ENCODE data around the gene SORCS1. TPM values are rescaled to one million over a fixed set of nuclear protein-coding genes. Genes with fewer than 3 reads are reported as not detected.

SORCS1 gene
- total and polyA plus RNA-seq, 3 donors from 2014 or later: 2.6 to 9.6 (median 4.6) TPM

DNA sequence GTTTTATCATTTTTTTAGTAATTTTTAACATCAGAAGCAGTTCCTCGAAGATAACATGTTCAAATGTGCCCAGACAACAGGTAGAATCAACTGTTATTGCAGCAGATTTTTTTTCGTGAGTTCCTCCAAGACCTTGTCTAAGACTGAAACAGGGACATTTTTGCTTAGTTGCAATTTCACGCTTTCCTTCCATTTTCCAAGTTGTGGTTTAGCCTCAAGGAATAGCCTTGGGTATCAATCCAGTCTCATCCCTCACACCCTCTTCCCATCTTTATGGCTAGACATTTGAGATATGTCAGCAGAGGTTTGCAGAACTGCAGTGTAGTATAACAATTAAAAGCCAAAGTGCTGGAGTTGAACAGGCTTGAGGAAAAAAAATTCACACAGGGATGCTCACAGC, 152.5 kb downstream of the SORCS1 start:
- H3K9me3 ChIP-seq: no peaks in the 10 kb centered on the region
- no peaks in the 10 kb centered on the region for H3K36me3 ChIP-seq (ENCODE audit: low read depth, missing control alignments)
- no peaks in the 10 kb centered on the region for H3K27me3 ChIP-seq
- intact Hi-C loops (cut with DNase I; ENCODE audit: low total_unique reads): no loop called here
- WGBS, 2 donors: 87 to 90% methylated on average over 3 of the region's 3 CpGs
- H3K27ac ChIP-seq: no peak overlapping the region
- TF ChIP-seq CTCF (IDR thresholded peaks at IDR 0.05) (no peak), POLR2A (IDR thresholded peaks at IDR 0.05) (no peak)
- no peak overlapping the region for H3K4me3 ChIP-seq
- H3K4me1 ChIP-seq: no peaks in the 10 kb centered on the region
- DNase-seq: no peak

DNA sequence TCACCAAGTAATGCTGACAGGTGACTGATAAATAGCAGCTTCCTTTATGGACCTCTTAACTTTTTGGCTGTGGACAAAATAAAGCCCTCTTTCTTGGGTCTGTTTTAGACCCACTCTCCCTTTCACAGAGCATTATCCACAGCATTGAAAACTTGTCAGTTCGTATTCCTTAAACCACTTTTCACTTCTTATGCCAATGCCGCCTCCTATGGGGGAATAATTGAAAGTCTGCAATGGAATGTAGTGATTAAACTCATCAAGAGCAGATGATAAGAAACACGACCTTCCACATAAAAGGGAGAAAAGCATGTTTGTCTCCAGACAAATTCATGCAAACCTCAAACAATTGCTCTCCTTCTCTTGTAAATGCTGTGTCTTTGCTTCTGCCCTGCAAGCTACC, 153.4 kb downstream of the SORCS1 start:
- Histone ChIP-seq H3K4me1 (no peaks in the 10 kb centered on the region), H3K27me3 (no peaks in the 10 kb centered on the region), H3K9me3 (no peaks in the 10 kb centered on the region), H3K4me3 (no peak overlapping the region), H3K36me3 (ENCODE audit: low read depth, missing control alignments) (no peaks in the 10 kb centered on the region), H3K27ac (no peak overlapping the region)
- intact Hi-C loops (cut with DNase I; ENCODE audit: low total_unique reads): no loop called here
- 66 to 67% methylated on average over 3 of the region's 3 CpGs for WGBS, 2 donors
- no peak for DNase-seq
- TF ChIP-seq CTCF (IDR thresholded peaks at IDR 0.05) (no peak), POLR2A (IDR thresholded peaks at IDR 0.05) (no peak)

DNA sequence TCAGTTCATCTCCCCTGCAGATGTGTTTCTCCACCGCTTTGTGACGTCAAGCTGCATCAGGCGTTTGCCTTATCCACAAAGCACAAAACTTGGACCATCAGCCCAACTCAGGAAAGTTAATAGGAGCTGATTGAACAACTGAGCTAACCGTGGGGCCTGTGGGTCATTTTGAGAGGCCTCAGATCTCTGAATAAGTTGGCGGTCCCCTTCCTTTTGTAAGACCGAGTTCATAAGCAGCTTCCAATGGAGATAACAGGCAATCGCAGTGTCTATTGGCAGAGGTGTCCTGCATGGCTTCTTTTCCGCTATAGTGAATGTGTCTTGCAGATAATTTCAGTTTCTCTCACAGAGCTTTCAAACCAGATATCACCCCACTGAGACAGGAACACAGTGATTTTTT, 154.0 kb downstream of the SORCS1 start:
- no peak for DNase-seq
- intact Hi-C loops (cut with DNase I; ENCODE audit: low total_unique reads): no loop called here
- Histone ChIP-seq H3K9me3 (no peaks in the 10 kb centered on the region), H3K36me3 (ENCODE audit: low read depth, missing control alignments) (no peaks in the 10 kb centered on the region), H3K27ac (no peak overlapping the region), H3K27me3 (no peaks in the 10 kb centered on the region), H3K4me1 (no peaks in the 10 kb centered on the region), H3K4me3 (no peak overlapping the region)
- WGBS, 2 donors: 92 to 94% methylated on average over 8 of the region's 8 CpGs
- TF ChIP-seq CTCF (IDR thresholded peaks at IDR 0.05): no peak

DNA sequence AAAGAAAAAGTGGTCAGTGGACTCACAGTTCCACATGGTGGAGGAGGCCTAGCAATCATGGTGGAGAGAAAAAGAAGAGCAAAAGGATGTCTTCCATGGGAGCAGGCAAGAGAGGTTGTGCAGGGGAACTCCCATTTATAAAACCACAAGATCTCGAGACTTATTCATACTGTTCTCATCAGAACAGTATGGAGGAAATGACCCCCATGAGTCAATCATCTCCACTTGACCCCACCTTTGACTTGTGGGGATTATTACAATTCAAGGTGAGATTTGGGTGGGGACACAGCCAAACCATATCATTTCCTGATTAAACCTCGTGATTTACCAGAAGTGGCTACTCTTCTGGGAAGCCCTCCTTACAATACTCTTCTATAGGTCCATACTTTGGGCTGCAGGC, 160.1 kb downstream of the SORCS1 start:
- TF ChIP-seq POLR2A (IDR thresholded peaks at IDR 0.05): no peak
- TF ChIP-seq CTCF (IDR thresholded peaks at IDR 0.05): no peak
- no peak for DNase-seq
- Histone ChIP-seq H3K4me1 (no peaks in the 10 kb centered on the region), H3K27me3 (no peaks in the 10 kb centered on the region), H3K4me3 (no peak overlapping the region), H3K27ac (no peak overlapping the region), H3K36me3 (ENCODE audit: low read depth, missing control alignments) (no peaks in the 10 kb centered on the region), H3K9me3 (no peaks in the 10 kb centered on the region)
- 83 to 95% methylated on average over 2 of the region's 2 CpGs for WGBS, 2 donors
- intact Hi-C loops (cut with DNase I; ENCODE audit: low total_unique reads): no loop called here

- intact Hi-C loops (cut with DNase I; ENCODE audit: low total_unique reads): no loop called here
- Histone ChIP-seq H3K36me3 (ENCODE audit: low read depth, missing control alignments) (no peaks in the 10 kb centered on the region), H3K9me3 (no peaks in the 10 kb centered on the region), H3K27ac (no peak overlapping the region), H3K4me1 (no peaks in the 10 kb centered on the region), H3K27me3 (no peaks in the 10 kb centered on the region), H3K4me3 (no peak overlapping the region)
- TF ChIP-seq CTCF (IDR thresholded peaks at IDR 0.05) (no peak), POLR2A (IDR thresholded peaks at IDR 0.05) (no peak)
- no peak for DNase-seq
- WGBS, 2 donors: 89 to 93% methylated on average over 3 of the region's 3 CpGs
Measured at GRCh38 chr10:107002068-107002467, 162.4 kb downstream of the SORCS1 start.
